HEK293 (cell line): ENCODE measurements around the gene C6orf136.
A peak's percentile ranks its signal among the peaks of the same experiment; 100 is the strongest.

ENCODE experiments used
- GLI4 ChIP-seq: fragments of 450-650 bp; formaldehyde crosslinking; IDR thresholded peaks from 2 replicates; pipeline ENCODE4 v1.5.1; 2016; ENCODE audit warnings: missing biosample characterization, missing genetic modification characterization
- GLIS1 ChIP-seq: fragments of 450-650 bp; formaldehyde crosslinking; IDR thresholded peaks from 2 replicates; pipeline ENCODE4 v1.5.1; 2016; ENCODE audit warnings: missing biosample characterization, missing genetic modification characterization
- MYNN ChIP-seq: fragments of 450-650 bp; formaldehyde crosslinking; IDR thresholded peaks from 2 replicates; pipeline ENCODE4 v1.5.1; 2016; ENCODE audit warnings: missing biosample characterization, missing genetic modification characterization, borderline replicate concordance
- PRDM1 ChIP-seq: fragments of 450-650 bp; formaldehyde crosslinking; IDR thresholded peaks from 2 replicates; pipeline ENCODE4; 2016; ENCODE audit warnings: missing biosample characterization, missing genetic modification characterization
- SALL2 ChIP-seq: fragments of 450-650 bp; formaldehyde crosslinking; IDR thresholded peaks from 2 replicates; pipeline ENCODE4 v1.5.0; 2017; ENCODE audit warnings: missing biosample characterization, mild to moderate bottlenecking, missing genetic modification characterization, borderline replicate concordance
- SP7 ChIP-seq: fragments of 450-650 bp; formaldehyde crosslinking; IDR thresholded peaks from 2 replicates; pipeline ENCODE4 v1.5.1; 2016; ENCODE audit warnings: missing biosample characterization, missing genetic modification characterization
- TRIM28 ChIP-seq: IDR thresholded peaks from 2 replicates; pipeline ENCODE4 v1.6.1; 2011; ENCODE audit warnings: low read length, control low read depth, borderline replicate concordance
- YY2 ChIP-seq: fragments of 450-650 bp; formaldehyde crosslinking; IDR thresholded peaks from 2 replicates; pipeline ENCODE4 v1.5.1; 2016; ENCODE audit warnings: missing biosample characterization, missing genetic modification characterization
- ZBTB10 ChIP-seq: fragments of 450-650 bp; formaldehyde crosslinking; IDR thresholded peaks from 2 replicates; pipeline ENCODE4 v1.5.1; 2016; ENCODE audit warnings: missing biosample characterization, missing genetic modification characterization
- ZBTB17 ChIP-seq: fragments of 450-650 bp; formaldehyde crosslinking; IDR thresholded peaks from 2 replicates; pipeline ENCODE4 v1.5.1; 2016; ENCODE audit warnings: missing biosample characterization, missing genetic modification characterization
- ZFP37 ChIP-seq: fragments of 450-650 bp; formaldehyde crosslinking; IDR thresholded peaks from 2 replicates; pipeline ENCODE4 v1.5.1; 2016; ENCODE audit warnings: missing biosample characterization, missing genetic modification characterization
- ZNF112 ChIP-seq: fragments of 450-650 bp; formaldehyde crosslinking; IDR thresholded peaks from 2 replicates; pipeline ENCODE4 v1.5.0; 2017; ENCODE audit warnings: missing biosample characterization, missing genetic modification characterization
- ZNF23 ChIP-seq: fragments of 450-650 bp; formaldehyde crosslinking; IDR thresholded peaks from 2 replicates; pipeline ENCODE4 v1.5.1; 2016; ENCODE audit warnings: missing biosample characterization, missing genetic modification characterization, borderline replicate concordance
- ZNF248 ChIP-seq: fragments of 450-650 bp; formaldehyde crosslinking; IDR thresholded peaks from 2 replicates; pipeline ENCODE4 v1.5.1; 2017; ENCODE audit warnings: missing biosample characterization, missing genetic modification characterization
- ZNF292 ChIP-seq: fragments of 450-650 bp; formaldehyde crosslinking; IDR thresholded peaks from 2 replicates; pipeline ENCODE4 v1.5.1; 2016; ENCODE audit warnings: low read depth, missing biosample characterization, missing genetic modification characterization, borderline replicate concordance
- ZNF311 ChIP-seq: fragments of 450-650 bp; formaldehyde crosslinking; IDR thresholded peaks from 2 replicates; pipeline ENCODE4 v1.5.1; 2017; ENCODE audit warnings: missing biosample characterization, missing genetic modification characterization, borderline replicate concordance
- ZNF366 ChIP-seq: fragments of 450-650 bp; formaldehyde crosslinking; conservative IDR thresholded peaks from 2 replicates; pipeline ENCODE4 v1.5.1; 2016; ENCODE audit warnings: missing biosample characterization, missing genetic modification characterization
- ZNF398 ChIP-seq: fragments of 450-650 bp; formaldehyde crosslinking; IDR thresholded peaks from 2 replicates; pipeline ENCODE4 v1.5.1; 2017; ENCODE audit warnings: missing biosample characterization, missing genetic modification characterization
- ZNF426 ChIP-seq: fragments of 450-650 bp; formaldehyde crosslinking; IDR thresholded peaks from 2 replicates; pipeline ENCODE4 v1.5.1; 2017; ENCODE audit warnings: missing biosample characterization, missing genetic modification characterization, mild to moderate bottlenecking, inconsistent platforms, moderate library complexity
- ZNF514 ChIP-seq: fragments of 450-650 bp; formaldehyde crosslinking; IDR thresholded peaks from 2 replicates; pipeline ENCODE4 v1.5.1; 2016; ENCODE audit warnings: missing biosample characterization, missing genetic modification characterization
- ZNF521 ChIP-seq: fragments of 450-650 bp; formaldehyde crosslinking; IDR thresholded peaks from 2 replicates; pipeline ENCODE4 v1.5.1; 2017; ENCODE audit warnings: missing biosample characterization, mild to moderate bottlenecking, missing genetic modification characterization
- ZNF530 ChIP-seq: fragments of 450-650 bp; formaldehyde crosslinking; IDR thresholded peaks from 2 replicates; pipeline ENCODE4 v1.5.1; 2016; ENCODE audit warnings: low read depth, missing biosample characterization, missing genetic modification characterization
- ZNF610 ChIP-seq: fragments of 450-650 bp; formaldehyde crosslinking; IDR thresholded peaks from 2 replicates; pipeline ENCODE4 v1.5.1; 2016; ENCODE audit warnings: missing biosample characterization, missing genetic modification characterization, borderline replicate concordance
- ZNF692 ChIP-seq: fragments of 450-650 bp; formaldehyde crosslinking; IDR thresholded peaks from 2 replicates; pipeline ENCODE4 v1.5.1; 2016; ENCODE audit warnings: missing biosample characterization, missing genetic modification characterization
- ZNF747 ChIP-seq: fragments of 450-650 bp; formaldehyde crosslinking; IDR thresholded peaks from 2 replicates; pipeline ENCODE4 v1.5.1; 2016; ENCODE audit warnings: missing biosample characterization, missing genetic modification characterization
- ZNF791 ChIP-seq: fragments of 450-650 bp; formaldehyde crosslinking; IDR thresholded peaks from 2 replicates; pipeline ENCODE4 v1.5.1; 2016; ENCODE audit warnings: missing biosample characterization, missing genetic modification characterization
- TF ChIP-seq, protein P1 (sequence below): fragments of 450-650 bp; formaldehyde crosslinking; IDR thresholded peaks from 2 replicates; pipeline ENCODE4 v1.5.1; 2016; ENCODE audit warnings: missing biosample characterization, missing genetic modification characterization
- TF ChIP-seq, protein P2 (sequence below): sonication (generic); formaldehyde crosslinking; IDR thresholded peaks from 2 replicates; pipeline ENCODE4 v1.8.1; 2022; ENCODE audit warnings: mild to moderate bottlenecking, moderate library complexity, missing genetic modification reagents
- TF ChIP-seq, protein P3 (sequence below): IDR thresholded peaks from 2 replicates; pipeline ENCODE4 v1.6.1; 2011; ENCODE audit warnings: mild to moderate bottlenecking, low read depth, low read length, borderline replicate concordance
- TF ChIP-seq, protein P4 (sequence below): fragments of 450-650 bp; formaldehyde crosslinking; IDR thresholded peaks from 2 replicates; pipeline ENCODE4 v1.5.1; 2016; ENCODE audit warnings: missing biosample characterization, missing genetic modification characterization

C6orf136 gene

GRCh38 chr6:30616811-30617564, 29.9 kb upstream of the C6orf136 start, which contains the start of gene PPP1R10 (continued):
- TF ChIP-seq ZBTB10 (peak; percentile 76), ZNF530 (tag by site-specific recombination) (no peak), ZFP37 (tag by site-specific recombination) (peak; percentile 90), TRIM28 (no peak), GLI4 (tag by site-specific recombination) (peak; percentile 79), ZNF692 (peak; percentile 14; the same call in 1 of the 2 replicates), ZNF521 (tag by site-specific recombination) (no peak), ZNF398 (tag by site-specific recombination) (peak; percentile 69), ZNF112 (tag by site-specific recombination) (no peak), GLIS1 (tag by site-specific recombination) (no peak; the same call in 1 of the 2 replicates), ZNF366 (no peak), MYNN (tag by site-specific recombination) (no peak), ZNF514 (no peak), ZNF791 (tag by site-specific recombination) (no peak), ZNF426 (tag by site-specific recombination) (no peak), ZNF292 (tag by site-specific recombination) (no peak), ZNF248 (tag by site-specific recombination) (no peak), ZBTB17 (tag by site-specific recombination) (no peak; the same call in 1 of the 2 replicates), SALL2 (tag by site-specific recombination) (no peak), ZNF747 (tag by site-specific recombination) (0 out of 2 replicates have a peak, but pooled peaks have one; percentile 88), SP7 (tag by site-specific recombination) (peak; percentile 75), ZNF23 (tag by site-specific recombination) (no peak), YY2 (tag by site-specific recombination) (peak; percentile 89), ZNF311 (no peak), PRDM1 (tag by site-specific recombination) (peak; percentile 97), ZNF610 (peak; percentile 47; the same call in 1 of the 2 replicates)
- TF ChIP-seq, protein P1, sequence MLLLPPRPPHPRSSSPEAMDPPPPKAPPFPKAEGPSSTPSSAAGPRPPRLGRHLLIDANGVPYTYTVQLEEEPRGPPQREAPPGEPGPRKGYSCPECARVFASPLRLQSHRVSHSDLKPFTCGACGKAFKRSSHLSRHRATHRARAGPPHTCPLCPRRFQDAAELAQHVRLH, result peak; percentile 54; the same call in 1 of the 2 replicates
- TF ChIP-seq, protein P2, sequence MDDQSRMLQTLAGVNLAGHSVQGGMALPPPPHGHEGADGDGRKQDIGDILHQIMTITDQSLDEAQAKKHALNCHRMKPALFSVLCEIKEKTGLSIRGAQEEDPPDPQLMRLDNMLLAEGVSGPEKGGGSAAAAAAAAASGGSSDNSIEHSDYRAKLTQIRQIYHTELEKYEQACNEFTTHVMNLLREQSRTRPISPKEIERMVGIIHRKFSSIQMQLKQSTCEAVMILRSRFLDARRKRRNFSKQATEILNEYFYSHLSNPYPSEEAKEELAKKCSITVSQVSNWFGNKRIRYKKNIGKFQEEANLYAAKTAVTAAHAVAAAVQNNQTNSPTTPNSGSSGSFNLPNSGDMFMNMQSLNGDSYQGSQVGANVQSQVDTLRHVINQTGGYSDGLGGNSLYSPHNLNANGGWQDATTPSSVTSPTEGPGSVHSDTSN, result no peak
- TF ChIP-seq, protein P3, sequence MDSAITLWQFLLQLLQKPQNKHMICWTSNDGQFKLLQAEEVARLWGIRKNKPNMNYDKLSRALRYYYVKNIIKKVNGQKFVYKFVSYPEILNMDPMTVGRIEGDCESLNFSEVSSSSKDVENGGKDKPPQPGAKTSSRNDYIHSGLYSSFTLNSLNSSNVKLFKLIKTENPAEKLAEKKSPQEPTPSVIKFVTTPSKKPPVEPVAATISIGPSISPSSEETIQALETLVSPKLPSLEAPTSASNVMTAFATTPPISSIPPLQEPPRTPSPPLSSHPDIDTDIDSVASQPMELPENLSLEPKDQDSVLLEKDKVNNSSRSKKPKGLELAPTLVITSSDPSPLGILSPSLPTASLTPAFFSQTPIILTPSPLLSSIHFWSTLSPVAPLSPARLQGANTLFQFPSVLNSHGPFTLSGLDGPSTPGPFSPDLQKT, result no peak; the same call in 1 of the 2 replicates
- TF ChIP-seq, protein P4, sequence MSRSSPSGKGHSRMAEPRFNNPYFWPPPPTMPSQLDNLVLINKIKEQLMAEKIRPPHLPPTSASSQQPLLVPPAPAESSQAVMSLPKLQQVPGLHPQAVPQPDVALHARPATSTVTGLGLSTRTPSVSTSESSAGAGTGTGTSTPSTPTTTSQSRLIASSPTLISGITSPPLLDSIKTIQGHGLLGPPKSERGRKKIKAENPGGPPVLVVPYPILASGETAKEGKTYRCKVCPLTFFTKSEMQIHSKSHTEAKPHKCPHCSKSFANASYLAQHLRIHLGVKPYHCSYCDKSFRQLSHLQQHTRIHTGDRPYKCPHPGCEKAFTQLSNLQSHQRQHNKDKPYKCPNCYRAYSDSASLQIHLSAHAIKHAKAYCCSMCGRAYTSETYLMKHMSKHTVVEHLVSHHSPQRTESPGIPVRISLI (tag by site-specific recombination), result no peak
